GM23248 (cell line): ENCODE data around the gene CELF1. TPM values are rescaled to one million over a fixed set of nuclear protein-coding genes. Genes with fewer than 3 reads are reported as not detected.

Source experiments
- DNase-seq: peaks from one replicate; pipeline ENCODE4 v3.0.0-alpha.2; 2015
- H2AFZ ChIP-seq: fragments of 200-600 bp; sonication (generic); 2 replicates; pipeline ENCODE4 v1.6.1; 2016; ENCODE audit warnings: antibody characterized with exemption
- H3F3A ChIP-seq: fragments of 200-600 bp; sonication (generic); 2 replicates; pipeline ENCODE4 v1.6.1; 2016; ENCODE audit warnings: mild to moderate bottlenecking, antibody characterized with exemption, mixed run types; ENCODE audit not compliant: insufficient read depth
- H3K27ac ChIP-seq: fragments of 200-600 bp; sonication (generic); 2 replicates; pipeline ENCODE4 v1.5.1; 2016; ENCODE audit warnings: mild to moderate bottlenecking
- H3K27me3 ChIP-seq: fragments of 200-600 bp; sonication (generic); replicated peaks from 2 replicates; pipeline ENCODE4 v1.6.1; 2016; ENCODE audit warnings: mild to moderate bottlenecking; ENCODE audit not compliant: insufficient read depth
- H3K36me3 ChIP-seq: fragments of 200-600 bp; sonication (generic); 2 replicates; pipeline ENCODE4 v1.6.1; 2016; ENCODE audit warnings: low read depth, mild to moderate bottlenecking
- H3K4me1 ChIP-seq: fragments of 200-600 bp; sonication (generic); 2 replicates; pipeline ENCODE4 v1.6.1; 2016; ENCODE audit warnings: mild to moderate bottlenecking; ENCODE audit not compliant: insufficient read depth
- H3K4me2 ChIP-seq: fragments of 200-600 bp; sonication (generic); one replicate; pipeline ENCODE4 v1.6.1; 2016; ENCODE audit warnings: mild to moderate bottlenecking; ENCODE audit not compliant: unreplicated experiment
- H3K4me3 ChIP-seq: fragments of 200-600 bp; sonication (generic); 2 replicates; pipeline ENCODE4 v1.5.1; 2016; ENCODE audit warnings: mild to moderate bottlenecking
- H3K79me2 ChIP-seq: fragments of 200-600 bp; sonication (generic); 2 replicates; pipeline ENCODE4 v1.6.1; 2016; ENCODE audit warnings: mild to moderate bottlenecking; ENCODE audit not compliant: insufficient read depth
- H3K9ac ChIP-seq: fragments of 200-600 bp; sonication (generic); 2 replicates; pipeline ENCODE4 v1.6.1; 2016; ENCODE audit warnings: mild to moderate bottlenecking
- H3K9me2 ChIP-seq: fragments of 200-600 bp; sonication (generic); 2 replicates; pipeline ENCODE4 v1.6.1; 2016; ENCODE audit warnings: mixed run types, mild to moderate bottlenecking, moderate library complexity; ENCODE audit not compliant: insufficient read depth
- H3K9me3 ChIP-seq: fragments of 200-600 bp; sonication (generic); one replicate; pipeline ENCODE4 v1.6.1; 2017; ENCODE audit warnings: low read depth
- H4K20me1 ChIP-seq: fragments of 200-600 bp; sonication (generic); 2 replicates; pipeline ENCODE4 v1.6.0; 2016; ENCODE audit not compliant: insufficient read depth
- EZH2 ChIP-seq: fragments of 200-600 bp; sonication (generic); IDR thresholded peaks from 2 replicates; pipeline ENCODE4 v1.6.1; 2018; ENCODE audit warnings: antibody characterized with exemption, mild to moderate bottlenecking; ENCODE audit not compliant: insufficient read depth, poor library complexity, severe bottlenecking
- EZH2phosphoT487 ChIP-seq: fragments of 200-600 bp; sonication (generic); IDR thresholded peaks from 2 replicates; pipeline ENCODE4 v1.6.1; 2018; ENCODE audit warnings: antibody characterized with exemption, moderate library complexity, mild to moderate bottlenecking, low read depth; ENCODE audit not compliant: insufficient read depth
- WGBS, 2 experiments: methylation state at CpG; one replicate each; pipeline ENCODE4 v1.1.6; 2015 to 2017; ENCODE audit warnings: low lambda C conversion rate in 2 of 2, low coverage in 1 of 2; ENCODE audit errors: missing lambda C conversion rate in 2 of 2; 5-methylcytosine and 5-hydroxymethylcytosine counted together
- in situ Hi-C: fragments of 300-500 bp; cut with MboI; formaldehyde crosslinking; loops from 2 replicates; pipeline ENCODE4 v1.15.0; 2020
- polyA plus RNA-seq: library from polyadenylated mRNA; unstranded; fragments of >200 nt; fragmentation: Nextera tagmentation; extraction: Ambion mirVana; gene quantifications from 2 replicates; pipeline ENCODE4 v1.2.1, GENCODE V29; 2016
- small RNA-seq: library from RNA; depleted of rRNA; stranded (forward); fragments of <200 nt; gene quantifications from one replicate; pipeline ENCODE3, GENCODE V24; 2014; ENCODE audit warnings: low read depth, low replicate concordance
- total RNA-seq: library from RNA; depleted of rRNA; stranded (reverse); fragments of >200 nt; shearing (Covaris generic); gene quantifications from 2 replicates; pipeline ENCODE4 v1.2.3, GENCODE V29; 2014; rRNA removed

Gene CELF1
- total and polyA plus RNA-seq, 2 experiments from 2014 or later = 51.7 to 70.9 TPM

GRCh38 chr11:47425611-47426010 lies 127.3 kb downstream of the CELF1 start:
- Histone ChIP-seq H4K20me1 (no peaks in the 10 kb centered on the region), H3K36me3 (peaks cover 16% of the 10 kb centered on the region; the same call in 1 of the 2 replicates)

DNA sequence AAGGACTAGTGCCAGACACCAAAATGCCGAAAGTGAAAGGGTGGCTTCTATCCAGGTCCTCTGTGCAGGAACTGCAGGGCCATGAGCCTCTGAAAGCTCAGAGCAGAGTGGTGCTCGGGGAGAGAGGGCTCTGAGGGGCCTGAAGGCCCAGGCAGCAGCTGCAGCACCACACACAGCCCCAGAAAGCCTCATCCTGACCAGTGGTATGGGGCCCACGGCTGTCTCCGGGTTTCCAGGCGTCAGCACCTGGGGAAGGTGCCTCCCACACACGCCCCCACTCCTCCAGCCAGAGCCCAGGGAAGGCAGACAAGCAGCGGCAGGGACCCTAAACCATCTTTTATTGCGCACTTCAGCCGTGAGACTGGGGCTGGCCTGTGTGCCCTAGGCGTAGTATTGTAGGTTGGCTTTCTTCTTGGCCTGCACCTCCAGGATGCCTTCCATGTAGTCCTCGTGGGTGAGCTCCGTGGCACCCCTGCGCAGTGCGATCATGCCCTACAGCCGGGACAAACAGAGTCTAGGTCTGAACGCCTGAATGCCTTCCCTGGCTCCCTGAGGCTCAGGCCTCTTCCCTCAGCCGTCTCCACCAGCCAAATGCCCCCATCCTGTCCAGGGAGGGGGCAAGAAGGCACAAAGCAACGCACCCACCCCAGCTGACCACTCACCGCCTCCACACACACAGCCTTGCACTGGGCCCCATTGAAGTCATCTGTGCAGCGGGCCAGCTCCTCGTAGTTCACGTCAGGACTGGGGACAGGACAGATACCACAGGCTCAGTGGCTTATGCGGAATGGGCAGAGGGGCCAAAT lies 134.3 kb downstream of the CELF1 start:
- H4K20me1 ChIP-seq = no peaks in the 10 kb centered on the region
- no peak overlapping the region for H3K4me3 ChIP-seq
- peaks cover 50% of the 10 kb centered on the region for H3F3A ChIP-seq
- H2AFZ ChIP-seq = no peak overlapping the region
- H3K36me3 ChIP-seq = peaks cover 22% of the 10 kb centered on the region; the same call in 1 of the 2 replicates
- WGBS, 2 experiments = 70 to 74% methylated on average over 19 to 23 of the region's 23 CpGs
- peaks cover 18% of the 10 kb centered on the region for H3K79me2 ChIP-seq
- H3K27me3 ChIP-seq = no peaks in the 10 kb centered on the region
- H3K4me2 ChIP-seq = no peak overlapping the region
- H3K9ac ChIP-seq = peak overlapping the region; percentile 21; the same call in 1 of the 2 replicates
- in situ Hi-C loops = no loop called here
- TF ChIP-seq EZH2phosphoT487 = no peak
- no peak for TF ChIP-seq EZH2
- no peaks in the 10 kb centered on the region for H3K9me3 ChIP-seq
- peaks cover 43% of the 10 kb centered on the region for H3K4me1 ChIP-seq
- peak overlapping the region; percentile 30; the same call in 1 of the 2 replicates for H3K27ac ChIP-seq
- H3K9me2 ChIP-seq = no peaks in the 10 kb centered on the region
- DNase-seq = peak; percentile 30

More at GRCh38 chr11:47425611-47426010, 127.3 kb downstream of the CELF1 start:
- TF ChIP-seq EZH2 = no peak
- no peak for TF ChIP-seq EZH2phosphoT487
- no peaks in the 10 kb centered on the region for H3K9me3 ChIP-seq
- H3K79me2 ChIP-seq = peaks cover 32% of the 10 kb centered on the region
- in situ Hi-C loops = no loop called here
- DNase-seq = peak; percentile 45
- peak overlapping the region; percentile 97 for H3K9ac ChIP-seq
- WGBS, 2 experiments = 1 to 2% methylated on average over 14 of the region's 14 CpGs
- H3K27me3 ChIP-seq = no peaks in the 10 kb centered on the region
- H3K27ac ChIP-seq = peak overlapping the region; percentile 77
- peaks cover 10% of the 10 kb centered on the region; the same call in 1 of the 2 replicates for H3K4me1 ChIP-seq
- H3F3A ChIP-seq = peaks cover 6% of the 10 kb centered on the region; the same call in 1 of the 2 replicates
- H2AFZ ChIP-seq = peak overlapping the region; percentile 98
- no peaks in the 10 kb centered on the region for H3K9me2 ChIP-seq
- H3K4me2 ChIP-seq = peak overlapping the region; percentile 98
- peak overlapping the region; percentile 92 for H3K4me3 ChIP-seq

DNA sequence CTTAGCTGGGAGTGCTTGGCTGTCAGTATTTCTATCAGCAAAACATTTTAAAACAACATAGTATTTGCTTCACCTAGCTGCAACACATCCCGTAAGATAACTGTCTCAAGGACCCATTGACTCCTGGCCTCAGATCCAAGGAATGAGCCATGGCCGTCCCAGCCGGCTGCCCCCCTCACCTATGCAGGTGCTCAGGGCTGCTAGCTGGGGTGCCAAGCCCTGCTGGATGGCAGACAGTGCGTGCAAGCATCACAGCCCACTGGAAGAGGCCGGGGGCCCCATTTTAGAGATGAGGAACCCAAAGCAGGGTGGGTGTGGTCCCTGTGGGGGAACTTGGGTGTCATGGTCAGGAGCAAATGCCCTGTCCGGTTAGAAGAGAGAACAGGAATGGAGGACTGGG lies 135.2 kb downstream of the CELF1 start:
- TF ChIP-seq EZH2phosphoT487 (no peak), EZH2 (no peak)
- H3K27me3 ChIP-seq = no peaks in the 10 kb centered on the region
- no peaks in the 10 kb centered on the region for H3K9me2 ChIP-seq
- 76 to 81% methylated on average over 6 of the region's 6 CpGs for WGBS, 2 experiments
- 0 out of 2 replicates have a peak overlapping the region, but pooled peaks have one; percentile 17 for H3K9ac ChIP-seq
- no peaks in the 10 kb centered on the region for H3K9me3 ChIP-seq
- peak overlapping the region; percentile 47 for H3K27ac ChIP-seq
- no peak overlapping the region for H3K4me2 ChIP-seq
- H2AFZ ChIP-seq = no peak overlapping the region
- H3K79me2 ChIP-seq = peaks cover 12% of the 10 kb centered on the region; the same call in 1 of the 2 replicates
- no peak for DNase-seq
- peaks cover 49% of the 10 kb centered on the region for H3K4me1 ChIP-seq
- in situ Hi-C loops = no loop called here
- no peak overlapping the region for H3K4me3 ChIP-seq
- H3F3A ChIP-seq = peaks cover 58% of the 10 kb centered on the region
- peaks cover 17% of the 10 kb centered on the region; the same call in 1 of the 2 replicates for H3K36me3 ChIP-seq
- no peaks in the 10 kb centered on the region for H4K20me1 ChIP-seq

GRCh38 chr11:47415949-47416472 lies 136.9 kb downstream of the CELF1 start:
- H3K4me3 ChIP-seq = no peak overlapping the region
- H3K36me3 ChIP-seq = peaks cover 14% of the 10 kb centered on the region; the same call in 1 of the 2 replicates
- H3K4me1 ChIP-seq = peaks cover 57% of the 10 kb centered on the region
- no peaks in the 10 kb centered on the region for H4K20me1 ChIP-seq
- no peak for TF ChIP-seq EZH2
- in situ Hi-C loops = no loop called here
- 2 to 4% methylated on average over 8 to 13 of the region's 13 CpGs for WGBS, 2 experiments
- H3K9ac ChIP-seq = peak overlapping the region; percentile 52
- no peaks in the 10 kb centered on the region for H3K9me3 ChIP-seq
- H3K27me3 ChIP-seq = no peaks in the 10 kb centered on the region
- peaks cover 69% of the 10 kb centered on the region for H3F3A ChIP-seq
- peak; percentile 97 for DNase-seq
- H3K79me2 ChIP-seq = peaks cover 27% of the 10 kb centered on the region
- H3K27ac ChIP-seq = peak overlapping the region; percentile 65
- H3K9me2 ChIP-seq = no peaks in the 10 kb centered on the region
- H2AFZ ChIP-seq = no peak overlapping the region
- H3K4me2 ChIP-seq = peak overlapping the region; percentile 51

Small RNA genes lying within 50 kb of the gene (small RNA-seq; reads per million reads assigned to genes)
- gene RN7SL652P (not detected), gene RNU5E-10P (1.5 reads per million, percentile 58 among the genes with 10 or more reads in this experiment)

Other genes starting within 250 kb of the CELF1 start
- not detected in 2 replicates for gene MYBPC3, start 200.4 kb downstream of the CELF1 start, total RNA-seq
- 0.08 TPM in 1 of 2 replicates, not detected in the other for gene MYBPC3, start 200.4 kb downstream of the CELF1 start, polyA plus RNA-seq
- gene SPI1, start 174.6 kb downstream of the CELF1 start, total RNA-seq = not detected in 2 replicates
- gene SPI1, start 174.6 kb downstream of the CELF1 start, polyA plus RNA-seq = 0.30 TPM in 1 of 2 replicates, not detected in the other
- gene SLC39A13, start 144.5 kb downstream of the CELF1 start, total RNA-seq = 183 and 189 TPM in 2 replicates
- gene SLC39A13, start 144.5 kb downstream of the CELF1 start, polyA plus RNA-seq = 175 and 183 TPM in 2 replicates
- 139 and 151 TPM in 2 replicates for gene PSMC3, start 126.7 kb downstream of the CELF1 start, total RNA-seq
- 212 and 220 TPM in 2 replicates for gene PSMC3, start 126.7 kb downstream of the CELF1 start, polyA plus RNA-seq
- gene RAPSN, start 104.0 kb downstream of the CELF1 start, total RNA-seq = 0.13 and 0.22 TPM in 2 replicates
- 0.11 TPM in 1 of 2 replicates, not detected in the other for gene RAPSN, start 104.0 kb downstream of the CELF1 start, polyA plus RNA-seq
- 68.7 and 90.2 TPM in 2 replicates for gene PTPMT1, start 12.5 kb upstream of the CELF1 start, total RNA-seq
- 78.4 and 82.2 TPM in 2 replicates for gene PTPMT1, start 12.5 kb upstream of the CELF1 start, polyA plus RNA-seq
- gene KBTBD4, start 25.8 kb upstream of the CELF1 start, total RNA-seq = 26.6 and 35.5 TPM in 2 replicates
- 16.8 and 18.4 TPM in 2 replicates for gene KBTBD4, start 25.8 kb upstream of the CELF1 start, polyA plus RNA-seq
- 52.5 and 80.8 TPM in 2 replicates for gene NDUFS3, start 25.9 kb upstream of the CELF1 start, total RNA-seq
- 74.4 and 84.6 TPM in 2 replicates for gene NDUFS3, start 25.9 kb upstream of the CELF1 start, polyA plus RNA-seq
- not detected in 2 replicates for gene FAM180B, start 33.5 kb upstream of the CELF1 start, total RNA-seq
- not detected in 2 replicates for gene FAM180B, start 33.5 kb upstream of the CELF1 start, polyA plus RNA-seq
- gene C1QTNF4, start 41.3 kb upstream of the CELF1 start, total RNA-seq = 0.11 TPM in 1 of 2 replicates, not detected in the other
- gene C1QTNF4, start 41.3 kb upstream of the CELF1 start, polyA plus RNA-seq = not detected in 2 replicates
- 58.7 and 84.2 TPM in 2 replicates for gene MTCH2, start 89.4 kb upstream of the CELF1 start, total RNA-seq
- gene MTCH2, start 89.4 kb upstream of the CELF1 start, polyA plus RNA-seq = 158 and 169 TPM in 2 replicates
- gene AGBL2, start 162.2 kb upstream of the CELF1 start, total RNA-seq = 0.63 and 2.7 TPM in 2 replicates
- gene AGBL2, start 162.2 kb upstream of the CELF1 start, polyA plus RNA-seq = 0.35 and 0.51 TPM in 2 replicates
- gene FNBP4, start 214.2 kb upstream of the CELF1 start, total RNA-seq = 33.1 and 42.6 TPM in 2 replicates
- gene FNBP4, start 214.2 kb upstream of the CELF1 start, polyA plus RNA-seq = 29.0 and 34.3 TPM in 2 replicates